ENCODE results near the gene KCNB1. TPM values are rescaled to one million over a fixed set of nuclear protein-coding genes. Genes with fewer than 3 reads are reported as not detected.

The KCNB1 gene
- total RNA-seq, 3 donors from 2014 or later, result 3.9 to 21.8 (median 5.1) TPM

GRCh38 chr20:49476016-49476355, 6.5 kb downstream of the KCNB1 start:
- H3K4me3 ChIP-seq, result no peak overlapping the region
- H3K36me3 ChIP-seq, result no peaks in the 10 kb centered on the region
- intact Hi-C loops (cut with DNase I; ENCODE audit: low total_unique reads), result no loop called here
- H3K27ac ChIP-seq, result no peak overlapping the region
- no peaks in the 10 kb centered on the region for H3K4me1 ChIP-seq
- DNase-seq (ENCODE audit: low spot score in 2 of 2), result no peak
- H3K27me3 ChIP-seq, result no peaks in the 10 kb centered on the region
- TF ChIP-seq CTCF (IDR thresholded peaks at IDR 0.05) (no peak), POLR2AphosphoS5 (IDR thresholded peaks at IDR 0.05) (no peak)
- no peaks in the 10 kb centered on the region for H3K9me3 ChIP-seq

GRCh38 chr20:49475292-49476015, 7.0 kb downstream of the KCNB1 start:
- H3K27me3 ChIP-seq, result no peaks in the 10 kb centered on the region
- H3K27ac ChIP-seq, result no peak overlapping the region
- H3K4me3 ChIP-seq, result no peak overlapping the region
- TF ChIP-seq POLR2AphosphoS5 (IDR thresholded peaks at IDR 0.05) (no peak), CTCF (IDR thresholded peaks at IDR 0.05) (no peak), POLR2A (IDR thresholded peaks at IDR 0.05) (no peak)
- H3K36me3 ChIP-seq, result no peaks in the 10 kb centered on the region
- intact Hi-C loops (cut with DNase I; ENCODE audit: low total_unique reads), result no loop called here
- no peak for DNase-seq (ENCODE audit: low spot score in 2 of 2)
- no peaks in the 10 kb centered on the region for H3K9me3 ChIP-seq
- H3K4me1 ChIP-seq, result no peaks in the 10 kb centered on the region

GRCh38 chr20:49471397-49471796, 11.1 kb downstream of the KCNB1 start:
- H3K4me1 ChIP-seq, result no peaks in the 10 kb centered on the region
- H3K27ac ChIP-seq, result no peak overlapping the region
- H3K27me3 ChIP-seq, result no peaks in the 10 kb centered on the region
- H3K9me3 ChIP-seq, result no peaks in the 10 kb centered on the region
- DNase-seq (ENCODE audit: low spot score in 2 of 2), result no peak
- H3K4me3 ChIP-seq, result no peak overlapping the region
- H3K36me3 ChIP-seq, result no peaks in the 10 kb centered on the region
- TF ChIP-seq CTCF (IDR thresholded peaks at IDR 0.05) (no peak), POLR2A (IDR thresholded peaks at IDR 0.05) (no peak), POLR2AphosphoS5 (IDR thresholded peaks at IDR 0.05) (no peak)
- intact Hi-C loops (cut with DNase I; ENCODE audit: low total_unique reads), result no loop called here

- H3K4me1 ChIP-seq, result no peaks in the 10 kb centered on the region
- no peak for TF ChIP-seq POLR2A (IDR thresholded peaks at IDR 0.05)
- no peak for TF ChIP-seq CTCF (IDR thresholded peaks at IDR 0.05)
- TF ChIP-seq POLR2AphosphoS5 (IDR thresholded peaks at IDR 0.05), result no peak
- H3K9me3 ChIP-seq, result no peaks in the 10 kb centered on the region
- no peak for DNase-seq (ENCODE audit: low spot score in 2 of 2)
- no peaks in the 10 kb centered on the region for H3K36me3 ChIP-seq
- intact Hi-C loops (cut with DNase I; ENCODE audit: low total_unique reads), result no loop called here
- no peaks in the 10 kb centered on the region for H3K27me3 ChIP-seq
- H3K4me3 ChIP-seq, result no peak overlapping the region
- no peak overlapping the region for H3K27ac ChIP-seq
These were observed 11.5 kb downstream of the KCNB1 start for GRCh38 chr20:49470922-49471321.

- intact Hi-C loops (cut with DNase I; ENCODE audit: low total_unique reads), result no loop called here
- Histone ChIP-seq H3K27ac (no peak overlapping the region), H3K27me3 (no peaks in the 10 kb centered on the region), H3K4me1 (no peaks in the 10 kb centered on the region), H3K4me3 (no peak overlapping the region), H3K9me3 (no peaks in the 10 kb centered on the region), H3K36me3 (no peaks in the 10 kb centered on the region)
- no peak for DNase-seq (ENCODE audit: low spot score in 2 of 2)
- no peak for TF ChIP-seq POLR2AphosphoS5 (IDR thresholded peaks at IDR 0.05)
- TF ChIP-seq CTCF (IDR thresholded peaks at IDR 0.05), result no peak
- no peak for TF ChIP-seq POLR2A (IDR thresholded peaks at IDR 0.05)
These were observed 13.4 kb downstream of the KCNB1 start for GRCh38 chr20:49469060-49469459.

Data from breast epithelium (tissue), 4 donors.